Lung (tissue), 12 donors: ENCODE data around the gene THSD7B. TPM values are rescaled to one million over a fixed set of nuclear protein-coding genes. Genes with fewer than 3 reads are reported as not detected.

Experiments
- ATAC-seq: fragments of 200-7000 bp; cut with Tn5 transposase; one replicate; pipeline ENCODE4 v1.9.1; 2020; ENCODE audit warnings: moderate number of reproducible peaks; ENCODE audit not compliant: insufficient read depth, low FRiP score
- DNase-seq, 3 donors: peaks; one replicate each; pipeline ENCODE4 v3.0.0-alpha.2; 2013 to 2017
- H3K27ac ChIP-seq, 2 donors: one replicate each; pipeline ENCODE4 v1.5.1; 2013; ENCODE audit warnings: mild to moderate bottlenecking in 2 of 2, moderate library complexity in 2 of 2, control low read depth in 1 of 2, inconsistent platforms in 1 of 2, low read depth in 1 of 2, low read length in 1 of 2
- H3K27me3 ChIP-seq, 3 donors: one replicate each; pipeline ENCODE4 v1.5.1; 2013; ENCODE audit warnings: low read length in 2 of 3; ENCODE audit not compliant: control insufficient read depth in 3 of 3, insufficient read depth in 3 of 3
- H3K36me3 ChIP-seq, 4 donors: one replicate each; pipeline ENCODE4 v1.5.1; 2013; ENCODE audit warnings: low read length in 4 of 4, mild to moderate bottlenecking in 1 of 4, moderate library complexity in 1 of 4; ENCODE audit not compliant: control insufficient read depth in 4 of 4, insufficient read depth in 4 of 4
- H3K4me1 ChIP-seq, 5 donors: one replicate each; pipeline ENCODE4 v1.5.1; 2013; ENCODE audit warnings: low read length in 5 of 5, mild to moderate bottlenecking in 2 of 5, moderate library complexity in 1 of 5; ENCODE audit not compliant: control insufficient read depth in 5 of 5, insufficient read depth in 5 of 5
- H3K4me3 ChIP-seq: one replicate; pipeline ENCODE4 v1.5.1; 2013; ENCODE audit warnings: mild to moderate bottlenecking, control low read depth, moderate library complexity
- H3K9ac ChIP-seq, 2 donors: one replicate each; pipeline ENCODE4 v1.5.1; 2013; ENCODE audit warnings: low read length in 2 of 2, control low read depth in 1 of 2; ENCODE audit not compliant: insufficient read depth in 1 of 2
- H3K9me3 ChIP-seq, 4 donors: one replicate each; pipeline ENCODE4 v1.5.1; 2013; ENCODE audit warnings: low read length in 3 of 4, mild to moderate bottlenecking in 1 of 4, moderate library complexity in 1 of 4; ENCODE audit not compliant: control insufficient read depth in 4 of 4, insufficient read depth in 3 of 4
- WGBS, 2 donors: extraction: QIAGEN DNeasy Blood & Tissue Kit; methylation state at CpG; one replicate each; pipeline ENCODE4 v1.1.7; 2013; 5-methylcytosine and 5-hydroxymethylcytosine counted together
- polyA plus RNA-seq, 2 donors: library from polyadenylated mRNA; stranded (reverse); fragments of 200-250 nt; gene quantifications; one replicate each; pipeline ENCODE4 v1.2.1, GENCODE V29; 2013
- total RNA-seq, 2 donors: library from RNA; depleted of rRNA in 1 of 2; stranded (reverse); fragments of >200 nt in 1 of 2; gene quantifications; one replicate each; pipeline ENCODE4 v1.2.1, GENCODE V29; 2014 to 2021
- TF ChIP-seq, protein P1 (sequence below): IDR thresholded peaks from 2 replicates; pipeline ENCODE4 v1.5.1; 2012; ENCODE audit warnings: mild to moderate bottlenecking; ENCODE audit errors: control extremely low read depth, extremely low read depth
- donor health status: control.
- donor health status: control.
- donor health status: Bipolar disorder and iron deficiency.
- donor health status: healthy.
- donor health status: DM: yes; HTN: yes; CAD: no.

THSD7B gene
- total and polyA plus RNA-seq, 4 donors = 0.03 to 8.2 (median 0.14) TPM

DNA sequence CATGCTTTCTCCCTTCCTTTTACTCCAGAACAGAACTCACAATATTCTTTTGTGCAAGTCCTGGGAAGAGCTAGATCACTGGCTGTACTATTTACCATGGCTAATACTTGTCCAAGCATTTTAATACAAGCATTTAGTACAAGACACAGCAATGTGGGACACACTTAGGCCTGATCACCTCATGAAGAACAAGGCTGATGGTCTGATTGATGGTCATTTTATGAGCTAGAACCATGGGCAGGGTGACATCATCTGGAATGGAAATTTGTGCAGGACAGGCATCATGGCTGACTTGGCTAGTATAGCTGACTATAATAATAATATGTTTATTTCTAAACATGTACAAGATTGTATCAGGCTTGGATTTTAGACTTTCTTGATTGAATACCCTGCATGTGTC, 824.8 kb downstream of the THSD7B start:
- no peak for ATAC-seq
- Histone ChIP-seq H3K27ac (no peak overlapping the region), H3K9ac (no peak overlapping the region), H3K4me1 (no peaks in the 10 kb centered on the region), H3K4me3 (no peak overlapping the region), H3K27me3 (no peaks in the 10 kb centered on the region), H3K9me3 (peaks cover 0 to 8% (median 0%) of the 10 kb centered on the region in 4 donors), H3K36me3 (no peaks in the 10 kb centered on the region)
- no peak for DNase-seq
- TF ChIP-seq, protein P1, sequence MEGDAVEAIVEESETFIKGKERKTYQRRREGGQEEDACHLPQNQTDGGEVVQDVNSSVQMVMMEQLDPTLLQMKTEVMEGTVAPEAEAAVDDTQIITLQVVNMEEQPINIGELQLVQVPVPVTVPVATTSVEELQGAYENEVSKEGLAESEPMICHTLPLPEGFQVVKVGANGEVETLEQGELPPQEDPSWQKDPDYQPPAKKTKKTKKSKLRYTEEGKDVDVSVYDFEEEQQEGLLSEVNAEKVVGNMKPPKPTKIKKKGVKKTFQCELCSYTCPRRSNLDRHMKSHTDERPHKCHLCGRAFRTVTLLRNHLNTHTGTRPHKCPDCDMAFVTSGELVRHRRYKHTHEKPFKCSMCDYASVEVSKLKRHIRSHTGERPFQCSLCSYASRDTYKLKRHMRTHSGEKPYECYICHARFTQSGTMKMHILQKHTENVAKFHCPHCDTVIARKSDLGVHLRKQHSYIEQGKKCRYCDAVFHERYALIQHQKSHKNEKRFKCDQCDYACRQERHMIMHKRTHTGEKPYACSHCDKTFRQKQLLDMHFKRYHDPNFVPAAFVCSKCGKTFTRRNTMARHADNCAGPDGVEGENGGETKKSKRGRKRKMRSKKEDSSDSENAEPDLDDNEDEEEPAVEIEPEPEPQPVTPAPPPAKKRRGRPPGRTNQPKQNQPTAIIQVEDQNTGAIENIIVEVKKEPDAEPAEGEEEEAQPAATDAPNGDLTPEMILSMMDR = no peak

DNA sequence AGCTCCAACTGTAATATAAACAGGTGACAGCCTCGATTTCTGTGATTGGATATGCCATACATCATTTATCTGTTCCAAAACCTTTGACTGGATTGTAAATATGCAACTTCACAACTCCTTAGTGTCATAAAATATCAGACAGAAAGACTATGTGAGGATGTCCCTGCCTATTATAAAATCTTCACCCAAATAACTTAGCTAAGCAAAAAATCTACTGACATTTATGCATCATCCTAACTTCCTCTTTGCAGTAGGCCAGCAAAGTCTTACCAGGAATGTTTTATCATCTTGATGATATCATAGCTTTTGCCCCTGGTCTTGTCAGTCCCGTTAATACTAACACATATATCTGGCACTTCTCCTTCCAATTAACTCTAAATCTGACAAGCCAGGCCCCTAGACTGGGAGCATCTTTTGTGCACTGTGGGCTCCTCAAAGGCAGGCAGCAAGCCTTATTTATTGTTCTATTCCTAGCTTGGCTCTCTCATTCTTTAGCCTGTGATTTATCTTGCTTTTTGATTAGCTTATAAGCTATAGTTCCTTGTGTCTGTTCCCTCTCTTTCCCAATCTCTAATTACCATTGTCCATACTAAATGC, 842.5 kb downstream of the THSD7B start:
- ATAC-seq = no peak
- Histone ChIP-seq H3K4me3 (no peak overlapping the region), H3K27ac (no peak overlapping the region), H3K9ac (no peak overlapping the region), H3K4me1 (no peaks in the 10 kb centered on the region), H3K36me3 (no peaks in the 10 kb centered on the region), H3K27me3 (no peaks in the 10 kb centered on the region), H3K9me3 (no peaks in the 10 kb centered on the region)
- DNase-seq = no peak
- 60 to 70% methylated on average over 2 of the region's 2 CpGs for WGBS, 2 donors
- TF ChIP-seq, protein P1 = no peak

DNA sequence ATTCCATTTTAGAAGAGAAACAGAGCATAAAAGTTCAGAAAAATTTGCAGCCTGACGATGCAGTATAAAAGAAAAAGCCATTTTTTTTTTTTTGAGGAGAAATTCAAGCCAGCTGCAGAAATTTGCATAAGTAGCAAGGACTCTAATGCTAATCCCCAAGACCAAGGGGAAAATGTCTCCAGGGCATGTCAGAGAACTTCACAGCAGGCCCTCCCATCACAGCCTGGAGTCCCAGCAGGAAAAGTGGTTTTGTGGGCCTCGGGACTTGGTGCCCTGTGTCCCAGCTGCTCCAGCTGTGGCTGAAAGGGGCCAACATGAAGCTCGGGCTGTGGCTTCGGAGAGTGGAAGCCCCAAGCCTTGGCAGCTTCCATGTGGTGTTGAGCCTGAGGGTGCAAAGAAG, 873.6 kb downstream of the THSD7B start:
- H3K9me3 ChIP-seq = no peaks in the 10 kb centered on the region
- WGBS, 2 donors = 77 to 88% methylated on average over 4 of the region's 4 CpGs
- DNase-seq (no peak), ATAC-seq (no peak)
- H3K27ac ChIP-seq = no peak overlapping the region
- no peak overlapping the region for H3K9ac ChIP-seq
- no peaks in the 10 kb centered on the region for H3K27me3 ChIP-seq
- no peaks in the 10 kb centered on the region for H3K36me3 ChIP-seq
- H3K4me3 ChIP-seq = no peak overlapping the region
- peaks cover 0 to 11% (median 0%) of the 10 kb centered on the region in 5 donors for H3K4me1 ChIP-seq
- TF ChIP-seq, protein P1 = no peak

DNA sequence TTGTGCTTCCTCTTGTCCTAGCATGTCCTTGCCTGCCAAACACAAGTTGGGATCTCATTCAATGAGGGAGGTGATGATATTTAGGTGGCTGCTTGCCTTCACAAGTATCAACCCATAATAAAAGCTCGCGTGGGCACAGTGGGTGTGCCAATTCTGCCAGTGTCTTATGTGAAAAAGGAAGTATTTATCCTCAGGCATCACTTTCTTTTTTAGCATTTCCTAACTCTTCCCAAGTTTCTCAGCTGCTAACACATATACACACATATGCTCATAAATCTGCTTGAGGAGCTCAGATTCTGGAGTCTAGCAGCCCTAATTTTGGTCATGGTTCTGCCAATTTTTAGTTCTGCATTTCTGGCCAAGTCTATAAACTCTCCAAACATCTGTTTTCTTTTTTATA, 879.4 kb downstream of the THSD7B start:
- peaks cover 0 to 14% (median 0%) of the 10 kb centered on the region in 5 donors for H3K4me1 ChIP-seq
- TF ChIP-seq, protein P1 = no peak
- 88 to 89% methylated on average over 2 of the region's 2 CpGs for WGBS, 2 donors
- no peak overlapping the region for H3K4me3 ChIP-seq
- no peak overlapping the region for H3K9ac ChIP-seq
- no peaks in the 10 kb centered on the region for H3K9me3 ChIP-seq
- no peaks in the 10 kb centered on the region for H3K36me3 ChIP-seq
- H3K27me3 ChIP-seq = no peaks in the 10 kb centered on the region
- no peak overlapping the region for H3K27ac ChIP-seq
- DNase-seq (peak in 2 of 3 donors; percentile 4 to 62), ATAC-seq (no peak)
